ENCODE measurements around the gene GRK3.

DNA sequence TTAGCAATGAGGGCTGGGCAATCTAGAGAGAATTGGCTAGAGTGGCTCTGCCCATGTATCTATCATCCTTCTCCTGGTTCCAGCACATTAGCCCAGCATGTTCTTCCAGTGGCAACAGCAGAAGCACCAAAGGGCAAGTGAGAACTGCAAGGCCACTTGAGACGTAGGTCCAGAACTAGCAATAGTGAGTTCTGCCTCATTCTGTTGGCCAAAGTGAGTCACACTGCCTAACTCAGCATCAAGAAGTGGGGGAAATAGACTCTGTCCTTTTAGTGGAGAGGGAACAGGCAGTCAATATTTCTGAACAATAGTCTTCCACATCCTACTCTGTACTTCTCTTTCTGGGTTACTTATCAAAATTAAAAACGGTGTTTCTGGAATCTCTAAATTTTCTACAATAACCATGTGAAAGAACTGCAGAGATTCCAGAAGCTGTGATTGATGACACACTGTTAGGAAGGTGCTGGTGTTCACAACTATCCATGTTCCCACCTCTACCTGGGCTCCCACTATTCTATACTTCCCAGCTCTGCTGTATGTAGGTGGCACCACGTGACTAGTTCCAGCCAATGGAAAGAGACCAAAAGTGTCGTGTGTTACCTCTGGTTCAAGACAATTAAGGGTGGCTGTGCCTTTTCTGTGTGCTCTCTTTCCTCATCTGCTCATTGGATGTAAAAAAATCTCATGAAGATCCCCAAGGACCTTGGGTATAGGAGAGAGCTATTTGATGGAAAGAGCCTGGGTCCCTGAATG, 23.4 kb upstream of the GRK3 start:
- TF ChIP-seq, protein P1, sequence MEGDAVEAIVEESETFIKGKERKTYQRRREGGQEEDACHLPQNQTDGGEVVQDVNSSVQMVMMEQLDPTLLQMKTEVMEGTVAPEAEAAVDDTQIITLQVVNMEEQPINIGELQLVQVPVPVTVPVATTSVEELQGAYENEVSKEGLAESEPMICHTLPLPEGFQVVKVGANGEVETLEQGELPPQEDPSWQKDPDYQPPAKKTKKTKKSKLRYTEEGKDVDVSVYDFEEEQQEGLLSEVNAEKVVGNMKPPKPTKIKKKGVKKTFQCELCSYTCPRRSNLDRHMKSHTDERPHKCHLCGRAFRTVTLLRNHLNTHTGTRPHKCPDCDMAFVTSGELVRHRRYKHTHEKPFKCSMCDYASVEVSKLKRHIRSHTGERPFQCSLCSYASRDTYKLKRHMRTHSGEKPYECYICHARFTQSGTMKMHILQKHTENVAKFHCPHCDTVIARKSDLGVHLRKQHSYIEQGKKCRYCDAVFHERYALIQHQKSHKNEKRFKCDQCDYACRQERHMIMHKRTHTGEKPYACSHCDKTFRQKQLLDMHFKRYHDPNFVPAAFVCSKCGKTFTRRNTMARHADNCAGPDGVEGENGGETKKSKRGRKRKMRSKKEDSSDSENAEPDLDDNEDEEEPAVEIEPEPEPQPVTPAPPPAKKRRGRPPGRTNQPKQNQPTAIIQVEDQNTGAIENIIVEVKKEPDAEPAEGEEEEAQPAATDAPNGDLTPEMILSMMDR (IDR thresholded peaks at IDR 0.05 in 4 of 5, conservative IDR thresholded peaks at IDR 0.05 in 1 of 5): no peak
- no peak for TF ChIP-seq POLR2A (IDR thresholded peaks at IDR 0.05)

Measured in gastrocnemius medialis (tissue), 4 donors.